Neural cell (in vitro differentiated cells): ENCODE measurements around the gene PHF10. TPM values are rescaled to one million over a fixed set of nuclear protein-coding genes. Genes with fewer than 3 reads are reported as not detected.

ENCODE experiments used
- polyA plus RNA-seq: library from polyadenylated mRNA; depleted of rRNA; stranded (reverse); fragments of >200 nt; gene quantifications from 2 replicates; pipeline ENCODE4 v1.2.3, GENCODE V29; 2014

Gene PHF10
- polyA plus RNA-seq, 1 donor from 2014 or later, result 48.9 TPM

Other genes with a start within 250 kb of the PHF10 start
- gene WDR27, start 22.5 kb downstream of the PHF10 start, polyA plus RNA-seq, result 35.8 and 58.5 TPM in 2 replicates
- gene C6orf120, start 22.4 kb downstream of the PHF10 start, polyA plus RNA-seq, result 16.6 and 17.8 TPM in 2 replicates
- 1.8 and 2.8 TPM in 2 replicates for gene DYNLT2, start 27.1 kb upstream of the PHF10 start, polyA plus RNA-seq
- gene ERMARD, start 27.1 kb upstream of the PHF10 start, polyA plus RNA-seq, result 39.1 and 51.2 TPM in 2 replicates